C1 segment of cervical spinal cord (tissue), 14 donors: ENCODE results near the gene PLEKHA8.

Experiments
- DNase-seq, 14 donors: peaks; one replicate each; lab custom pipeline; 2025; lab: John Stamatoyannopoulos, UW

PLEKHA8 gene, protein sequence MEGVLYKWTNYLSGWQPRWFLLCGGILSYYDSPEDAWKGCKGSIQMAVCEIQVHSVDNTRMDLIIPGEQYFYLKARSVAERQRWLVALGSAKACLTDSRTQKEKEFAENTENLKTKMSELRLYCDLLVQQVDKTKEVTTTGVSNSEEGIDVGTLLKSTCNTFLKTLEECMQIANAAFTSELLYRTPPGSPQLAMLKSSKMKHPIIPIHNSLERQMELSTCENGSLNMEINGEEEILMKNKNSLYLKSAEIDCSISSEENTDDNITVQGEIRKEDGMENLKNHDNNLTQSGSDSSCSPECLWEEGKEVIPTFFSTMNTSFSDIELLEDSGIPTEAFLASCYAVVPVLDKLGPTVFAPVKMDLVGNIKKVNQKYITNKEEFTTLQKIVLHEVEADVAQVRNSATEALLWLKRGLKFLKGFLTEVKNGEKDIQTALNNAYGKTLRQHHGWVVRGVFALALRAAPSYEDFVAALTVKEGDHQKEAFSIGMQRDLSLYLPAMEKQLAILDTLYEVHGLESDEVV

DNA sequence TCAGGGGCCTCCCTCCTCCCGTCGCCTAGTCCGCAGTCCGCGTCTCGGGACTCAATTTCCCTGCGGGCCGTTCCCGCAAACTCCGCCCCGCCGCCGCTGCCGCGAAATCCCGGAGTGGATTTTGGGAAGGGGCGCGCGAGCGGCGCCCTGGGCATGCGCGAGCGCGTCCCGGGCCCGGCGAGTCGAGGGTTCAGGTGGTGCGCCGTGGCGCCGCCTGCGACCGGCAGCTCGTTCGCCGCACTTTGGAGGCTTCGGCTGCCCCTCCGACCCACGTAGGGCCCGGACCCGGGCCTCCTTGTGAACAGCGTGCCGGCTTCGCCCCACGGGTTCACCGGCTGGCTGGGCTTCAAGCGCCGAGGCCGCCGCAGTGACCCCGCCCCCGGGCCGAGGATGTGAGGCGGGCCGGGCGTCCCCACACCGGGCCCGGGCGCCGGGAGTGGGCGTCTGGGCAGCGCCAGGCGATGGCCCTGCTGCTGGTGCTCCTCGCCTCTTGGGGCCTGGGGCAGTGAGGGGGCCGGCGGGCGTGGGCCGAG is at the start of gene PLEKHA8:
TSS of gene PLEKHA8 (plus strand) at position 197 of the 533 bp plus-strand sequence. CDS start 351 bp downstream, outside the sequence.
- peak; percentile 41 to 94 (median 86) for DNase-seq

DNA sequence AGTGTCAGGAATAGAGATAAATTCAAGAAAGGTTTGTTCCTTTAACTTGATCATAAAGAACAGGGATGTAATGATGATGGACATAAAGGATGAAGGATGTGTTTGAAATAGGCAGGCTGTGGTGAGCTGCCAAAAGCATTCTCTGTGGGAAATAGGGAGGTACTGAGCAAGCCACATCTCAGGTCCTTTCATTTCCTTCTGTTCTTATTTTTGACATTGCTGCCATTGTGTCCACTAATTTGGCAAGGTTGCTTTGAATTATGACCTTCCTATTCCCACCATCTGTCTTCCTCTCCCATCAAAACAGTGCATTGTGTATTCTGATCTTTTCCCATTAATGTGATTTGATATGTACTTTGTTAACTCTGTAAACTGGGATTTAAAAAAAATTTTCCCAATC is 48.1 kb upstream of the PLEKHA8 start:
- DNase-seq: peak in 1 of 14 donors; percentile 95

DNA sequence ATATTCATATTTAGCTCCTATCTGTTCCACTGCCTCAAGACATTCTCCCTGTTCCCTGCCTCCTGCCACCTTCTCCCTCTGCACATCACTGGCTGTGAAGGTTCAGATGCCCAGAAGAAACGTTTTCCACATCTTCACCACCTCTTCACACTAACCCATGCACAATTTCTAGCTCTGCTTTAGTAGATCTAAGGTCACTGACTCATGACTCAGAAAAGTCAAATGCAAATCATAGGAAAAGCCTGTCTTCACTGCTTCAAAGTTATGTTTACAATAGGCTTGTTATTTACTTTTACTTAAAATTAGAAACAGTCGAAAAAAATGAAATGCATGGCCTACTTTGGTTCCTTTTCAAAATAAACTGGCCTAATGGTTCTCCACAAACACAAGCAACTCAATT is 41.1 kb upstream of the PLEKHA8 start:
- peak in 1 of 14 donors; percentile 20 for DNase-seq

DNA sequence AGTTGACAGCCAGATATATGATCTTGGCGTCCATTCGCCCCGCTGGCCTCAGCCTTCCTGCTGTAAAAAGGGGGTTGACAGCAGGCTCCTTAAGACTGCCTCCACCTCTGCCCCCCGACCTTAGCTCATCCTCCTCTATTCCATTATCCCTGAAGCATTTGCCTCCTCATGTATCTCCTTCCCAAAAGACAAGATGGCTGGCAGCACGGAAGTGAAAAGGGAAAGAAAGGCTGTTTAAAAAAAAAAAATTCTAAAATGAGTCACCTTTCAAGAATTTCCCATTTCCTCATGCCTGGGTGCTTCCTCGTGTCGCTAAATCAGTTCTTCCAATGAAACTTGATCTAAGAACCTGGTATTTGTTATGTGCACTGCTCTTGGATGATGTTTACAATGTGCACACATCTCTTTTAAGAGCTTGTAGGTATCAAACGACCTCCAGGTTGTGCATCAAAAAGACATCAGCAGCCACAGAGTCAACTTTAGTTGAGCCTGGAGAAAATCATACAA is 40.3 kb upstream of the PLEKHA8 start:
- peak in 1 of 14 donors; percentile 63 for DNase-seq

DNA sequence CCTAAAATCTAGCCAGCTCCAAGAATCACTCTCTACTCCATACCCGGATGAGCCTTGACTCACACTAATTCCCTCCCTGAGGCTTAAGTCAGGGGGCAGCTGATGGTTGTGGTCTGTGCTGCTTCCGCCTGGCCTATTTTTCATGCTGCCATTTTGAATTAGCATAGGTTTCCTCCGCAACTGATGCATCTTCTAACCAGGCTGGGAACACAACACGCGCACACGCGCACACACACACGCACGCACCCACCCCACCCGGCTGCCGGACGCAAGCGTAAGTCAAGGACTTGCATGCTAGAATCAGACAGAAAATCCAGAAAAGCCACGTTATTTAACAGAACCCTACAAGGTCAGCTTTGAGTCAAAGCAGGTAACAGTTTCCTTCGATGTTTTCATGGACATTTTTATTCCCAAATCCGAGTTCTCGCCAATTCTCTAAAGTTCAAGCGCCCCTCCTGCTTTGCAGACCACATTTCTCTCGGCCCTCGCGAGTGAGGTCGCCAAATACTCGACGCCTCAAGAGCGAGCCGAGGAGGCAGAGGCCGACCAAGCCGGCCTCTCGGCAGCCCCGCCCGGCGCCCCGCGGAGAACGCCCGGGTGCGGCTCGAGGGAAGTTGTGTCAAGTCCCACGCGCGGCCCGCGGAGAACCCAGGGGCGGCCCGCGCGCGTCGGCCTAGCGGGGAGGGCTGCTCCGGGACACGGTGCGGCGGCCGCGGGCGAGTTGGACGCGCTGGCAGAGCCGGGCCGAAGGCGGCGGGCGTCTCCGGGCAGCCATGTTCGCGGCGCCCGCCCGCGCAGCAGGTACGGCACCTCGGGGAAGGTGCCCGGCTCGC is 39.6 kb upstream of the PLEKHA8 start:
- DNase-seq: peak in 8 of 14 donors; percentile 51 to 78 (median 63)

DNA sequence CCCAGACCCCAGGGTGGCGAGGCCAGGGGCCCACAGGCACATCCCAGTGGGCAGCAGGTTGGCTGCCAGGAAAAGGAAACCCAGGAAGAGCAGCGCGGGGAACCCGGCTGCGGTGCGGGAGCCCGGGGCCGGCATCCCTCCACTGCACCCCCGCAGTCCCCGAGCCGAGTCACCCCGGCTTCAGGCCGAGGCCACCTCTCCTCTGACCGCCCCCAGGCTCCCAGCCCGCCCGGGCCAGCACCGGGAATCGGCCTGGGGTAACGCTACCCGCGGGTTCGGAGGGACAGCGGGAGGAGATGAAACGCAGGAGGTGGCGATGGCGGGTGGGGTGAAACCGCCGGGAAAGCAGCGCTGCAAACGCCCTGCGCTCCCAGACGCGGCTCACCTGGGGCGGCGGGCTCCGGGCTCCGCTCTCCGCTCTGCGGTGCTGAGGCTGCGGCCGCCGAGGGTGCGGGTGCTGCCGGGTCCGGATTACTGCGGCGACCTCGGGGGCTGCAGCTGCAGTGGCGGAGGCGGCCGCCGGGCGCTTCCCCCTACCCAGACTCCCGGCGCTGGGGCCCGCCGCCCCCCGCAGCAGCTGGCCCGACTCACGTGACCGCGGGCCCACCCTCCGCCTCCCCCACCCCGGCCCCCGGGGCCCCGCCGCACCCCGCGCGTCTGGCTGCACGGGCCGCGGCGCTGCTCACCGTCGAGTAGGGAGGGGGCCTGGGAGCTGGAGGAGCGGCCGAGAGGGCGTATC is 38.8 kb upstream of the PLEKHA8 start, which contains the start of gene SCRN1:
TSS of gene SCRN1 (minus strand) at position 545 of the 739 bp plus-strand sequence. CDS start 20,734 bp downstream, outside the sequence.
- DNase-seq: peak in 9 of 14 donors; percentile 37 to 80 (median 61)

DNA sequence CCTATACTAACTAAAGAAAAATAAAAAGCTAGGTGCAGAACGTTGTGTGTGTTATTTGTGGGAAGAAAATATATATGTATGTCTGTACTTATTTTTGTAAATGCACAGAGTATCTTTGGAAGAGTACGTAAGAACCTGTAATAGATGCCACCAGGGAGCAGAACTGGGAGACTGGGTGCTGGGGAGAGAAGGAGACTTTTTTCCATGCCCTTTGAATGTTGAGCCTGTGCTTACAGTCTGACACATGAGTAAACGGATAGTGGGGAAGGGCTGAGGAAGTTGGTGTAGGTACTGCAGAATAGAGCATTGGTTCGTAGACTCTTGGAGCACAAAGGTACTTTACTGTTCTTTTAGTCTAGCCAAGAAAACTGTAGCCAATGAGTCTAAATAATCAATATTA is 37.3 kb upstream of the PLEKHA8 start:
- no peak for DNase-seq

DNA sequence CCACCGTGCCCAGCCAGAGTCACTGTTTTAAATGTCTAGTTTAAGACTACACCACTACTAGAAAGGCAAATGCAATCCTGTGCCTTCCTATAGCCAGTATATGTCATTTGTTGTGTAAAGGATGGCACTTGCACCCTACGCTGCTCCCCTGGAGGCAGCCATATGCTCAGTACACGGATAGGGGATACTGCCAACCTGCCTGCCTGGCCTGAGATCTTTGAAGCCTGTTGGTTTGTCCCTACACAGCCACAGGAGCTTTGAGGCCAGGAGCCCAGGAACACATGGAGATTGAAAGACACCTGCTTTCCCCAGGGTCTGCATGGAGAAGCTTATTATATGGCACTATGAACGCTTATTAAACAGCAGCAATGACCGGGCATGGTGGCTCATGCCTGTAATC is 36.3 kb upstream of the PLEKHA8 start:
- peak in 1 of 14 donors; percentile 84 for DNase-seq

DNA sequence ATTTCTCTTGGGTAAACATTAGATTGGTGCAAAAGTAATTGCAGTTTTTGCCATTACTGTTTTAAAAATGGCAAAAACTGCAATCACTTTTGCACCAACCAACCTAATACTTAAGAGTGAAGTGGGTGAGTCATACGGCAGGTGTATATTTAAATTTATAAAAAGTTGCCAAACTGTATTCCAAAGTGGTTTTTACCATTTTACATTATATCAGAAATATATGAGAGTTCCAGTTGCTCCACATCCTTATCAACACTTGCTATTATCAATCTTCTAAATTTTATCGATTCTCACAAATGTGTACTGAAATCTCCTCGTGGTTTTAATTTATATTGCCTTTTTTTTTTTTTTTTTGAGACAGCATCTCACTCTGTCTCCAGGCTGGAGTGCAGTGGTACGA is 35.1 kb upstream of the PLEKHA8 start:
- DNase-seq: no peak

DNA sequence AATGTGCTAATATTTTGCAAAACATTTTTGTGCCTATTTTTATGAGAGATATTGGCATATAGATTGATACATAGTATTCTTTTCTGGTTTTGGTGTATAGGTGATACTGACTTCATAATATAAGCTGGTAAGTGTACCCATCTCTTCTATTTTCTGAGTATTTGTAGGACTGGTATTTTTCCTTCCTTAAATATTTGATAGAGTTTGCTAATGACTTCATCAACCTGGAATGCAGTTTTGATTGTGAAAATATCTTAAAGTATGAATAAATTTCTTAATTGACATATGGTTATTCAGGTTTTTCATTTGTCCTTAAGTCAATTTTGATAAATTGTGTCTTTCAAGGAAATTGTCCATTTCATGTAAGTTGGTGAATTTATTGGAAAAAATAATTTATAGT is 32.6 kb upstream of the PLEKHA8 start:
- no peak for DNase-seq

DNA sequence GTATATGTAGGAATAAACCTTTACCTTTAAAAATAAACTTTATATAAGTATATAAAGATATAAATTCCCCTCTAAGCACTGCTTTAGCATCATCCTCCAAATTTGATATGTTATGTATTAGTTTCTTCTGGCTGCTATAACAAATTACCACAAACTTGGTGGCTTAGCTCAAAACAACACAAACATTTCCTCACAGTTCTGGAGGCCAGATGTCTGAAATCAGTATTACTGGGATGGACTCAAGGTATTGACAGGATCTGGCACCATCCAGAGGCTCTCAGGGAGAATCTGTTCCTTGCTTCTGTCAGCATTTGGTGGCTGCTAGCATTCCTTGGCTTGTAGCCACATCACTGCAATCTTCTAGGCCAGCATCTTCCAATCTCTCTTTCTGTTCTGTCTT is 31.9 kb upstream of the PLEKHA8 start:
- DNase-seq: no peak

DNA sequence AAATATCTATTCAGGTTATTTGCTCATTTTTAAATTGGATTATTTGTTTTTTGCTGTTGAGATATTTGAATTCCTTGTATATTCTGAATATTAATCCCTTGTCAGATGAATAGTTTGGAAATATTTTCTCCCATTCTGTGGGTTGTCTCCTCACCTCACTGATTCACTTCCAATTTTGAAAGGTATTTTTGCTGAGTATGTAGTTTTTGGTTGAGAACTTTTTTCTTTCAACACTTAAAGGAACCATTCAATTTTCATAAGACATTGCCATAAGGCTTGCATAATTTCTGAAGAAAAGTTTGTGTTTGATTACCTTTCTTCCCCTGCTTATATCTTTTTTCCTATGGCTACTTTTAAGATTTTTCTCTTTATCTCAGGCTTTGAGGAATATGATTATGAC is 29.7 kb upstream of the PLEKHA8 start:
- DNase-seq: no peak

DNA sequence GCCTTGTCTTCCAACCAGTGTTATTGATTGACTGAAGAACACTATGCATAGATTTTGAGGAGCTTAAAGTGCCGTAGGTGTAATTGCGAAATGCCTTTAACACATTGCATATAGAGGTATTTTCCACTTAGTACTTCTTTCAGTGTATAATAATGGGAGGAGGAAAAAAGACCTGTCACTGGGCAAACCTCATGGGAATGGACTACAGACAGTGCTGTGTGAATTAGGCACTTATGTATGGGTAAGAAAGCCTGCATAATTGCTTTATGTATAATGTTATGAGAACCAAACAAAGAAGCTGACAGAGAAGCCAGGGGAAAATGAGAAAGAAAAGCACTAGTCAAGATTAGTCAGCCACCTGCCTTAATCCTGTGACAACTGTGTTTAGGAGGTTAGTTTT is 26.2 kb upstream of the PLEKHA8 start:
- no peak for DNase-seq

DNA sequence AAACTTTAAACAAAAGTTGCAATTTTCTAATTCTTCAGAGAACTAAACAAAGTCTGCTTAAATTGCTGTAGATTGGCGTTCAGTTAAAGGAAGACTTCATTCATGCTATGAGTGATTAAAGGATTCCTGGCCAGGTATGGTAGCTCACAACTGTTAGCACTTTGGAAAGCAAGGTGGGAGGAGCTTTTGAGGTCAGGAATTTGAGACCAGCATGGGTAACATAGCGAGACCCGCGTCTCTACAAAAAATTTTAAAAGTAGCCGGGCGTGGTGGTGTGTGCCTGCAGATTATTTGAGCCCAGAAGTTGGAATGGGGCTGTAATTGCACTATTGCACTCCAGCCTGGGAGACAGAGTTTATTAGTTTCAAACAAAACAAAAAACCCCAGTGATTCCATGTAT is 25.1 kb upstream of the PLEKHA8 start:
- DNase-seq: no peak

DNA sequence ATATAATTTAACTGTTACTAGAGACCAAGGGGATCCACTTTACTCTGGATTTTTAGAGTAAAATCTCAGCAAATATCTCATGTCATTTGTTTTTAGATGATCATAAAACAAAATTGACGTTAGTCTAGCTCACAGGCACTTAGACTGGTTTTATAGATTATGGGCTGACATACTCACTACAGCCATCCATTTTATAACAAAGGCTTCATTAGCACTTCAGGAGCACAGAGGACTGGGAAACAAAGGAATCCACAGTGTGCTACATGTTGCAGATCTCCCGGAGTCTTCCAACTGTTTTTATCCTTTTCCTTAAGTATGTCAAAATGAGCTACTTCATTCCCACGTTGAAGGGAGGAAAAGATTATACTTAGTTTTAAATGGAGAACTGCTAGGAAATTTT is 22.7 kb upstream of the PLEKHA8 start:
- DNase-seq: no peak

DNA sequence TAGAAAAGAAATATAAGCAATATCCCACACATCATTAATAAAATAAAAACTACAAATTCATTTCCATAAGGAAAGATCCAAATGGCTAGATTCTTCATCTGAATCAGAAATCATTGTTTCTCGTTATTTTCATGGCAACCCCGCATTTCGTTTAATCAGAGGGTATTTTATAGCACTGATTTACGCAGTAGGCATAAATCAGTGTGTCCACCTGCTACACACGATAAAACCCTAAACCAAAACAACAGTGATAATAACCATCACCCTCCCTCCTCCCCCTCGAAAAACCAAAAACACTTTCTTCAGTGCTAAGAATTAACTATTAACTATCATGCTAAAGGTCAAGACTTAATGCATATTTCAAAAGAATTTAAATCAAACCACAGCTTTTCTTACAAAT is 18.2 kb upstream of the PLEKHA8 start:
- no peak for DNase-seq

DNA sequence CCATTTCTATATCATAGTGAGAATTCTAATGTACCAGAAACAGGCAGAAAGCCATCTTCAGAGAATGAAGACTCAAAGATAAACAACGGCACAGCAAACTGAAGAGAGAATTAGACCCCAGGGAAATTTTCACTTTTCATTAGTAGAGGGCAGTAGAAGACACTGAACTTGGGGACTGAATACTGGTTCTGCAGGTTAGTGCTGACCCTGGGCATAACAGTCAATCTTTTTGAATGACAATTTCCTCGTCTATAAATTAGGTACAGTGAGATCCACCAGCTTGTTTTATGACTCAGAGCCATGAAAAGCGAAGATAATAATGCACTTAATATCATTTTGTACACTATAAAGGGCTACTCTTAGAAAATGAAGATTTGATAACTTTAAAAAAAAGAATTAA is 15.5 kb upstream of the PLEKHA8 start:
- no peak for DNase-seq

DNA sequence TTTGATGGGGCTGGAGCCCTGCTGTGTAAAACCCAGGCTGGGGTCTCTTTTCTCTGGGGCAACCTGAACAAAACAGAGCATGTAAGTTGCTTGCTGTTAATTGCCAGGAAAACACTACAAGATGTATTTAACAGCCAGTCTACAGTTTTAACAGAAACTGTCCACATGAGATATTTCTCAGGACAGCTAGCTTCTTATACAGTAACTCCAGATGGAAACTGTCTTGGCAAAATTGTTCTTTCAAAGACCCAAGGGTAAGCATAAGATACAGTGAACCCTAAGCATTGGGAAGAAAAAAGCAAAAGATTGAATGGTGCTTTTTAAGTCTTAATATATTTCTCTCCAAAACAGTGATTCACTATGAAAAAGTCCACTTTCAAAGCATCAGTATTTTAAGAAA is 9.8 kb upstream of the PLEKHA8 start:
- DNase-seq: no peak

DNA sequence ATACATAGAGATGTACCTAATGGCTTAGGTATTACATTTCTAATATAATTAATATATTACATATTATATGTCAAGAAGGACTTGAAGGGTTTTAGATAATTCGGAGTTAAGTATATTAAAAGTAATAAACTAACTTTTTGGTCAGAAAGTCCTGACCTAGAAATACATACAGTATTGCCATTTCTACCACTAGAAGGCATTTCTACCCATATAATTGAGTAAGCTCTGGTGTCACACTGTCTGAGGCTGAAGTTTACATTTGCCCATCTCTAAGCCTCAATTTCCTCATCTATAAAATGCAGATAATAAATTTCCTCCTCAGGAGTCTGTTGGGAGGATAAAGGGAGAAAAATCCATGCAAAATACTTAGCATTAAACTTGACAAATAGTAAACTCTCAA is 8.8 kb upstream of the PLEKHA8 start:
- no peak for DNase-seq

DNA sequence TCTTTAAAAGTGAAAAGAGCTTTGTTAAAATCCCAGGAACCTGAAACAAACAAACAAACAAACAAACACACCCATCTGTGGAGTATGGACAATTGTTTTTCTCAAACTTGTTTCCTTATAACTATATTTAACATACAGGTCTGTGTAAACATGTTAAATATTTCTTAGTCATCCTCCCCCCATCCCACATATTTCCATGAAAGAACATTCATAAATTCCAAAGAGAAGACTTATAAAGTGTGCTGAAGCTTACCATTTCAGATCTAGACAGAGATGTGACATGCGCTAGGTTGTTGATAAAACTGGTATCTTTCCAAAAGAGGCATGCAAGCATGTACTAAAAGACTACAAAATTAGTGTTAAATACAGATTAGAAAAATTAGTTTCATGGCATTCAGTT is 8.3 kb upstream of the PLEKHA8 start:
- DNase-seq: no peak

DNA sequence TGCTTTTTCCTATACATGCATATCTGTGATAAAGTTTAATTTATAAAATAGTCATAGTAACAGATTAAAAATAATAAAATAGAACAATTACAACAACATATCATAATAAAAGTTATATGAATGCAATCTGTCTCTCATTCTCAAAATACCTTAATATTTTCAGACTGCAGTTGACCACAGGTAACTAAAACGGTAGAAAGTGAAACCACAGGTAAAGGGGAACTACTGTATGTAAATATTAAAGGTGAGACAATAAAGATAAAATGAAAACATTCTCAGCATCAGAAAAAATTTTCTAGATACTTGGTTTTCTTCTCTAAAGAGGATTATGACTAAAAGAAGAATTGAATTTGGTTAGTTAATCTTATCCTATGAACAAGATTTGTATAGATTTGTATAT is 7.7 kb upstream of the PLEKHA8 start:
- no peak for DNase-seq
